ENCODE data around the gene IDH1. TPM values are rescaled to one million over a fixed set of nuclear protein-coding genes. Genes with fewer than 3 reads are reported as not detected.
"Not testable (repeated sequence)": the region's sequence is repeated elsewhere in the genome, so short reads cannot be mapped to it uniquely, and the experiment has no call there.

The IDH1 gene
- total RNA-seq, 4 donors from 2014 or later, result 13.7 to 45.0 (median 36.9) TPM

DNA sequence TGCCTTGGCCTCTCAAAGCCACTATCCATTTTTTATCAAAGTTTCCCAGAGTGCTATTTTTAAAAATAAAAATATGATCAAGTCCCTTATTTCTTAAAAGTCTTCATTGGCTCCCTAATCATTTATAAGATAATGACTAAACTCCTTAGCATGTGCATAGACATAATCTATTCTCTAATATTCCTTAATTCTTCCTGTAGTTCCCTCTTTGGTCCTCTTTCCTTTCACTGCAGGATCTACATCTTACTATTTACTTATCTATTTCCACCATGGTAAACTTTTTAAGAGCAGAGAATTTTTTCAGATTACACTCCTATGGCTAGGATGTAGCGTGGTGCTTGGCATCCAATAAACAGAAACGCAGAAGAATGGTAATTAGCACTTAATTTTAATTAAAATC, 19.0 kb downstream of the IDH1 start:
- H3K4me3 ChIP-seq (ENCODE audit: low read depth, poor library complexity, severe bottlenecking), result no peak overlapping the region
- DNase-seq (ENCODE audit: low spot score in 2 of 2), result no peak
- TF ChIP-seq CTCF (IDR thresholded peaks at IDR 0.05), result no peak
- WGBS, 2 donors, result 66 to 78% methylated on average over 2 of the region's 2 CpGs
- intact Hi-C loops (cut with DNase I; ENCODE audit: low total_unique reads), result no loop called here

GRCh38 chr2:208234786-208235185, 20.1 kb downstream of the IDH1 start:
- DNase-seq (ENCODE audit: low spot score in 2 of 2), result no peak
- intact Hi-C loops (cut with DNase I; ENCODE audit: low total_unique reads), result no loop called here
- TF ChIP-seq POLR2A (IDR thresholded peaks at IDR 0.05), result no peak
- WGBS, 2 donors, result 89 to 100% methylated on average over 1 of the region's 1 CpG
- H3K4me3 ChIP-seq (ENCODE audit: low read depth, poor library complexity, severe bottlenecking), result no peak overlapping the region

- TF ChIP-seq POLR2A (IDR thresholded peaks at IDR 0.05), result no peak
- no peak for TF ChIP-seq CTCF (IDR thresholded peaks at IDR 0.05)
- 31 to 79% methylated on average over 1 of the region's 1 CpG for WGBS, 2 donors
- no peak overlapping the region for H3K4me3 ChIP-seq (ENCODE audit: low read depth, poor library complexity, severe bottlenecking)
- DNase-seq (ENCODE audit: low spot score in 2 of 2), result no peak
- intact Hi-C loops (cut with DNase I; ENCODE audit: low total_unique reads), result no loop called here
Measured at GRCh38 chr2:208228476-208228875, 26.4 kb downstream of the IDH1 start.

DNA sequence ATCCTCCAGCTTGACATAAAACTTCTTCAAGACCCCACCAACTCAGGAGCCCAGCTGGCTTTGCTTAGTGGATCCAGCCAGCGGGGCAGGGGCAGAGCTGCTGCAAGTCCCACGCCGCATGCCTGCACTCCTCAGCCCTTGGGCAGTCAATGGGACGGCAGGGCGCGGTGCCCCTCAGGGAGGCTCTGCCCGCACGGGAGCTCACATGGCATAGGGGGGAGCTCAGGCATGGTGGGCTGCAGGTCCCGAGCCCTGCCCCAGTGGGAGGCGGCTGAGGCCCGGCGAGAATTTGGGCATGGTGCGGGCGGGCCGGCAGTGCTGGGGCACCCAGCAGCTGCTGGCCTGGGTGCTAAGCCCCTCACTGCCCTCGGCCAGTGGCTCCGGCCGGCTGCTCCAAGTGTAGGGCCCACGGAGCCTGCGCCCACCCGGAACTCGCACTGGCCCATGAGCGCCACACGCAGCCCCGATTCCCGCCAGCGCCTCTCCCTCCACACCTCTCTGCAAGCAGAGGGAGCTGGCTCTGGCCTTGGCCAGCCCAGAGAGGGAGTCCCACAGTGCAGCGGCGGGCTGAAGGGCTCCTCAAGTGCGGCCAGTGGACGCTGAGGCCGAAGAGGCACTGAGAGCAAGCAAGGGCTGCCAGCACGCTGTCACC, 27.2 kb downstream of the IDH1 start:
- intact Hi-C loops (cut with DNase I; ENCODE audit: low total_unique reads), result no loop called here
- H3K4me3 ChIP-seq (ENCODE audit: low read depth, poor library complexity, severe bottlenecking), result no peak overlapping the region
- 94% methylated on average over 21 to 24 of the region's 33 CpGs for WGBS, 2 donors
- TF ChIP-seq POLR2A (IDR thresholded peaks at IDR 0.05) (no peak), CTCF (IDR thresholded peaks at IDR 0.05) (no peak)
- DNase-seq (ENCODE audit: low spot score in 2 of 2), result no peak

- no peak for DNase-seq (ENCODE audit: low spot score in 2 of 2)
- WGBS, 2 donors, result 91 to 95% methylated on average over 2 of the region's 2 CpGs
- TF ChIP-seq POLR2A (IDR thresholded peaks at IDR 0.05) (no peak), CTCF (IDR thresholded peaks at IDR 0.05) (no peak)
- no peak overlapping the region for H3K4me3 ChIP-seq (ENCODE audit: low read depth, poor library complexity, severe bottlenecking)
- intact Hi-C loops (cut with DNase I; ENCODE audit: low total_unique reads), result no loop called here
Measured at GRCh38 chr2:208224802-208225201, 30.1 kb downstream of the IDH1 start.

- no peak for DNase-seq (ENCODE audit: low spot score in 2 of 2)
- TF ChIP-seq CTCF (IDR thresholded peaks at IDR 0.05) (no peak), POLR2A (IDR thresholded peaks at IDR 0.05) (no peak)
- intact Hi-C loops (cut with DNase I; ENCODE audit: low total_unique reads), result no loop called here
- 77 to 88% methylated on average over 3 of the region's 3 CpGs for WGBS, 2 donors
- no peak overlapping the region for H3K4me3 ChIP-seq (ENCODE audit: low read depth, poor library complexity, severe bottlenecking)
Measured at GRCh38 chr2:208222351-208222750, 32.5 kb downstream of the IDH1 start.

DNA sequence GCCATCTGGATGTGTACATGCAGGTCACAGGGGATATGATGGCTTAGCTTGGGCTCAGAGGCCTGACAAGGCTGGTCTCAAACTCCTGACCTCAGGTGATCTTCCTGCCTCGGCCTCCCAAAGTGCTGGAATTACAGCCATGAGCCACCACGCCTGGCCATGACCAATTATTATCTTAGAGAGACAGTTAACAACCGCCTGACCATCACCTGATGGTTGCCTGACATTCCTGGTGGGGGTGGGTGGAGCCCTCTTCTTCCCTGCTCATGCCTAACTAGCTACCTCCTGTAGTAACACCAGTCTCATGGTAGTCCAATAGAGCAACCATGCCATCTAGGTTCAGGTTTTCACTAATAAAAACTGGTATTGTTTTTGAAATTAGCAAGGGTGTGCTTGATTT, 33.0 kb downstream of the IDH1 start:
- intact Hi-C loops (cut with DNase I; ENCODE audit: low total_unique reads); DNase-seq (ENCODE audit: low spot score in 2 of 2); H3K4me3 ChIP-seq (ENCODE audit: low read depth, poor library complexity, severe bottlenecking): not testable (repeated sequence)
- whole genome bisulfite sequencing, 2 donors, result 79 to 83% methylated on average over 3 of the region's 3 CpGs

All from lower leg skin (tissue), 4 donors.